DMS114 treated with DMSO at 0.1 percent for 48 hours (cell line): ENCODE data around the gene MAST3.

Source experiments
- DNase-seq: peaks from one replicate; lab custom pipeline; 2025; ENCODE audit not compliant: unreplicated experiment; lab: John Stamatoyannopoulos, UW

MAST3 gene

DNA sequence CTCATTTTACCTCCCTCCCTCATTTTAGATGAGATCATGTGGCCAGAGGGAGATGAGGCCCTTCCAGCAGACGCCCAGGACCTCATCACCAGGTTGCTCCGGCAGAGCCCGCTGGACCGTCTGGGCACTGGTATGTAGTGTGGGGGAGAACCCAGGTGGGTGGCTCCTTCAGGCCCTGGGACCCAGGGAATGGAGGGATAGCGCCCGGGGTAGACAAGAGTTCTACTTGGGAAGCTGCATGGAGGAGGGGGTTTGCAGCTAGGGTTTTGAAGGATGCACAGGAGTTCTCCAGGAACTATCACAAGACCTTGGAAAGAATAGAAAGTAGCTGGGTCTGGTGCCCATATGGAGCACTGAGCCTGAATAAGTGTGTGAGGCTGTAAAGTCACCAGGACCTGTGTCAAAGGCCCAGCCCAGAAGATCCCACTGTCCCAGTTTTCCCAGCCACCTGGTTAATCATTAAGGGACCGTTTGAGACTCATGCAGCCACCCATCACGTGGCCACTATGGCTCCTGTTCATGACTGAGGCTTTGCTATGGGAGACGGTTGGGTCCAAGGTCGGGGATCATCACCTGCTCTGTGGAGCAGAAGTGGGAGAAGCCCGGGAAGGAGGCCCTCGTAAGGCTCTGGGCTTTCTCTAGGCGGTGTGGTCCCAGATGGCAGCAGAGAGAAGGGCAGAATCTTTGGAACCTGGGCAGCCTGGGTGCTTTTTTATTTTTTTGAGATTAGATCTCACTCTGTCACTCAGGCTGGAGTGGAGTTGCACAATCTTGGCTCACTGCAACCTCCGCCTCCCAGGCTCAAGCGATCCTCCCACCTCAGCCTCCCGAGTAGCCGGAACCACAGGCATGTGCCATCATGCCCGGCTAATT lies 38.4 kb downstream of the MAST3 start:
- no peak for DNase-seq

DNA sequence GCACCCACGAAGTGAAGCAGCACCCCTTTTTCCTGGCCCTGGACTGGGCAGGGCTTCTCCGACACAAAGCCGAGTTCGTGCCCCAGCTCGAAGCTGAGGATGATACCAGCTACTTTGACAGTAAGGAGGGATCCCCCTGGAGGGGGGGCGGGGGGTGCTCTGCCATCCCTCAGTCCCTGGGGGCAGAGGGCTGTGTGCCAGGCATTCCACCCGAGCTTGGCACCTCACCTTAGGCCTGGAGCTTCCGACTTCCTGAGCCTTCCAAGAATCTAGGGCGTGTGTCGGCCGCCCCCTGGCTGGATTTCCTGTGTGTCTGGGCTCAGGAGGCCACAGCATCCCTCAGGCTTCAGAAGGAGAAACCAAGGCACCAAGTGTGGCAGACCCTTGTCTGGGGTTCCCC lies 39.7 kb downstream of the MAST3 start:
- DNase-seq, result no peak

DNA sequence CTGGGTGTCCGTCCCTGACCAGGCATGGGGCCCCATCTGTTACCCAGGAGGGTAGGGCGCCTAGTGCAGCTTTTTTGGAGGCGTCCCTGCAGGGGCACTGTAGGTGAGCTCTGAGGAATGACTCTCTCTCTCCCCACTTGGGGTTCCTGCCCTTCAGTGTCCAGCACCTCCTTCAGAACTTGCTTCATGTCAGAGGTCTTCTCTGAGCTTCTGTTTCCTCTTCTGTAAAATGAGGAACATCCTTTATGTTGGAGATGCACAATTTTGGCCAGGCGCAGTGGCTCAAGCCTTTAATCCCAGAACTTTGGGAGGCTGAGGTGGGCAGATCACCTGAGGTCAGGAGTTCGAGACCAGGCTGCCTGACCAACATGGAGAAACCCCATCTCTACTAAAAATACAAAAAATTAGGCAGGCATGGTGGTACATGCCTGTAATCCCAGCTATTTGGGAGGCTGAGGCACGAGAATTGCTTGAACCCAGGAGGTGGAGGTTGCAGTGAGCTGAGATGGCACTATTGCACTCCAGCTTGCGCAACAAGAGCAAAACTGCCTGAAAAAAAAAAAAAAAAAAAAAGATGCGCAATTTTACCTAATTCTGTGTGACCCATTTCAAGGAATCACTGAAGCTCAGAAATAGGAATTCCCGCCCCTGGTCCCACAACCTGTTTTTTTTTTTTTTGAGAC lies 40.2 kb downstream of the MAST3 start:
- DNase-seq, result no peak

DNA sequence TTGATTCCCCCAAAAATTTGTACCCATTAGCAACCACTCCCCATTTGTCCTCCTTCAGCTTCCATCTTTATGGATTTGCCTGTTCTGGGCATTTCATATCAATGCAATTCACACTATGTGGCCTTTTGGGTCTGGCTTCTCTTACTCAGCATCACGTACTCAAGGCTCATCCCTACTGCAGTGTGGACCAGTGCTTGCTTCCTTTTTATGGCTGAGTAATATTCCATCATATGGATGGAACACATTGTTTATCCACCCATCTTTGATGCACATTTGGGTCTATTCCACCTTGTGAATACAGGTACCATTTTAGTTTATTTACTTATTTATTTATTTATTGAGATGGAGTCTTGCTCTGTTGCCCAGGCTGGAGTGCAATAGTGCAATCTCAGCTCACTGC lies 42.9 kb downstream of the MAST3 start:
- no peak for DNase-seq

DNA sequence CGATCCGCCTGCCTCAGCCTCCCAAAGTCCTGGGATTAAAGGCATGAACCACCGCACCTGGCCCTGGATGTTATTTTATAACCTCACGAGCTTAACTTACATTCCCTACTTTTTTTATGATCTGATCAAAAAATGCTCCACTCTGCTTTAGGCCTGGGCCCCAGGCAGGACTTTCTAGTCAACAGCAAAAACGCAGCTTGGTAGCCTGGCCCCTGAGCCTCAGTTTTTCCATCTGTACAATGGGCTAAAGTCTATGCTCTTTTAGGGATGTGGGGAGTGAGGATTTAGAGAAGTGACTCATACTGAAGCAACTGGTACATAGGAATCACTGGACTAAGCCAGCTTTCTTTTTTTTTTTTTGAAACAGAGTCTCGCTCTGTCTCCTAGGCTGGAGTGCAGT lies 43.5 kb downstream of the MAST3 start:
- no peak for DNase-seq

DNA sequence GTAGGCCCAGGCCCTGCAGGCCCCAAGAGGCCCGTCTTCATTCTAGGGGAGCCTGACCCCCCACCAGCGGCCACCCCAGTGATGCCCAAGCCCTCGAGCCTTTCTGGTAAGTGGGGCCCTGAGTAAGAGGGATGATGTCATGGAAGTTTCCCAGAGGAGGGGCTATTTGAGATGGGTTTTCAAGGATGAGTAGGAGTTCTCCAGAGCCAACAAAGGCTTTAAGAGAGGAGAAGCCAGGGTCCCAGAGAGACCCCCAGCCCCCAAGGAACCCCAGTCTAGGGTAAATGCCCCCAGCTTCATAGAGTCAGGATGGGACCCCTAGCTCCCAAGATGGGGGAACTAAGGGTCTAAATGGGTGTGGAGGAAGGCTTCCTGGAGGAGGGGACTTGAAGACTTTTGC lies 46.3 kb downstream of the MAST3 start:
- DNase-seq, result no peak

DNA sequence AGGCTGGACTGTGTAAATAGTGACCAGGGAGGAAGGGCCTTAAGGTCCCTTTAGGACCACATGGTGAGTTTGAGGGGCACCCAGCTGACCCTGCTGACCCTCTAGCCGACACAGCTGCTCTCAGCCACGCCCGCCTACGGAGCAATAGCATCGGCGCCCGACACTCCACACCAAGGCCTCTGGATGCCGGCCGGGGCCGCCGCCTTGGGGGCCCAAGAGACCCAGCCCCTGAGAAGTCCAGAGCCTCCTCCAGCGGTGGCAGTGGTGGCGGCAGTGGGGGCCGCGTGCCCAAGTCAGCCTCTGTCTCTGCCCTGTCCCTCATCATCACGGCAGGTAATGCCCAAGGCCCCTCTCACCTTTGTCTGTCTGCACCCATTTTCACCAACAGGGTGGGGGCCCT lies 46.8 kb downstream of the MAST3 start:
- DNase-seq, result no peak

DNA sequence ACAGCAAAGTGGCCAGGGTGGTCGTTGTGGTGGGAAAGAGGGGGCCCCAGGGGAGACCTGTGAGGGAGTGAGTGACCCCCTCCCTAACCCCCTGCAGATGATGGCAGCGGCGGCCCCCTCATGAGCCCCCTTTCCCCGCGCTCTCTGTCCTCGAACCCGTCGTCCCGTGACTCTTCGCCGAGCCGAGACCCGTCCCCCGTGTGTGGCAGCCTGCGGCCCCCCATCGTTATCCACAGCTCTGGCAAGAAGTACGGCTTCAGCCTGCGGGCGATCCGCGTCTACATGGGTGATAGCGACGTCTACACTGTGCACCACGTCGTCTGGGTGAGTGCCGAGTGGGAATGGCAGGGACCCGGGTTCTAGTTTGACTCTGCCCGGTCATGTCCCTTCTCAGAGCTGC lies 47.3 kb downstream of the MAST3 start:
- no peak for DNase-seq

DNA sequence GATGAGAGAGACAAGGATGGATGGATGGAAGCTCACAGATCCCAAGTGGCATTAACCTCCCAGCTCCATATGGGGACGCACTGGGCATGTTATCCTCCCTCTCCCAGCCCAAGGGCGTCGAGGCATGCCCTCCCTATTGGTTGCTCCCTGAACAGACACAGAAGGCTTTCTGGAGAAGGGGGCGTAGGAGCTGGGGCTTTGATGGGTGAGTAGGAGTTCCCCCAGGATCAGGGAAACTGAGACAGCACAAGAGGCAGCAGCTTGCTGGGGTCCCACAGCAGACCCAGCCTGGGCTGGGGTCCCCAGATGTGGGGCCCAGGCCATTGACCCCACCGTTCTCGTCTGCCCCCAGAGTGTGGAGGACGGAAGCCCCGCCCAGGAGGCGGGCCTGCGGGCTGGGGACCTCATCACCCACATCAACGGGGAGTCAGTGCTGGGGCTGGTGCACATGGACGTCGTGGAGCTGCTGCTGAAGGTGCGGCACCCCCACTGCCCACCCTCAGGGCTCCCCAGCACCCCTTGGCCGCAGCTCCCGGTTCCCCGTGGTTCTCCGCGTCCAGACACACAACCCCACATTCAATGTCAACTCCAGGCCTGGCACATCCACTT lies 47.9 kb downstream of the MAST3 start:
- no peak for DNase-seq

DNA sequence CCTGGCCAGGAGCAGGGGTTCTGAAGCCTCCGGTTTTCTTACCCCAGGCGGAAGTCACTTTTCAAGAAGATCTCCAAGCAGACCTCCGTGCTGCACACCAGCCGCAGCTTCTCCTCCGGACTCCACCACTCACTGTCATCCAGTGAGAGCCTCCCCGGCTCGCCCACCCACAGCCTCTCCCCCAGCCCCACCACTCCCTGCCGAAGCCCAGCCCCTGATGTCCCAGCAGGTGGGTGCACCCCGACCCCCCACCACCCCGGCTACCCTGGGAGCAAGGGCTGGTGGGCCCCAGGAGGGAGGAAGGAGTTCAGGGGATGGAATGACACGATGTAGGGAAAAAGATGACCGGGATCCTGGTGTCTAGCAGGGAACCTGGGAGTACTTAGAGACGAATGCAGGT lies 49.8 kb downstream of the MAST3 start:
- no peak for DNase-seq

DNA sequence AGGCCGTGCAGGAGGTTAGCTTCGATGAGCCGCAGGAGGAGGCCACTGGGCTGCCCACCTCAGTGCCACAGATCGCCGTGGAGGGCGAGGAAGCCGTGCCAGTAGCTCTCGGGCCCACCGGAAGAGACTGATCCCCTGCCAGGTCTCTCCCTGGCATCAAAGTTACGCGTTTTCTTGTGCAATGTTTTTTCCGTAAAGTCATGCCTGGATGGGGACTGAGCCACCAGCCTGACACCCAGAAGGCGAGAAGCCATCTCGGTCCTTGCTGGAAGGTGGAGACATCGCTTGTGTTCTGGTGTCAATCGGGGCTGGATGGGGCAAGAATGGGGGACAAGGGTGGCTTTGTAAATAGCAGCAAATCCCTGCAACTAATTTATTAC lies 52.0 kb downstream of the MAST3 start:
- no peak for DNase-seq

DNA sequence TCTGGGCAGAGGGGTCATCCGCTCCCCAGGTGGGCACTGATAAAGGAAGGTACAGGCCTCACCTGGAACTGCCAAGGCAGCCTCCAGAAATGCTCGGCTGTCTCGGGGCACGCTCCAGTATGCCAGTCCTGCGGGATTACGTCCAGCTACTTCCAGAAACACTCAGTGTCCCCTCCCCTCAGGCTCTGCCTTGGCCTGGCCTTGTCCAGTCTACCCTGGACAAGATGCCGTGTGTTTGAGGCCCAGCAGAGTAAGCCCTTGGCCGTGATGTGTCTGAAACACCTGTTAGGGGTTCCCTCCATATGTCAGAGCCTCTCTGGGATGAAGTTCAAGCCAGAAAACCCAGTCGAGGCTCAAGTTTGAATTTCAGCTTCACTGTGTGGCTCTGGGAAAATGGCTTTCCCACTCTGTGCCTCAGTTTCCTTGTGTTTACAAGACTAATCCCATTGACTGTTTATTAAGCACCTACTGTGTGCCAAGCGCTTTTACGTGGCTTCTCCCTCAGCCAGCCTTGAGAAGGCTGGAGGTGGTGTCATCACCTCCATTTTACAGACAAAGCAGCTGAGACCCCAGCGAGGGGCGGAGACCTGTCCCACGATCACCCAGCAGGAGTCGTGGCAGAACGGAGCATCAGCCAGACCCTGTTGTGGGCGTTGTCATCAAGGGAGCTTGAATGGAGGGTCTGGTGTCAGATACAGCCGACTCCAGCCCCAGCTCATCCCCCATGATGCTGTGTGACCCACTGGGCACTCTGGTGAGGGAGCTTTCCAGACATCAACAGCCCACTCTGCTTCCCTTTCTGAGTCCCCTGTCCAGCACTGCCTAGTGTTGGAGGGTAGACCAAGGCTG lies 53.4 kb downstream of the MAST3 start:
- DNase-seq, result no peak

DNA sequence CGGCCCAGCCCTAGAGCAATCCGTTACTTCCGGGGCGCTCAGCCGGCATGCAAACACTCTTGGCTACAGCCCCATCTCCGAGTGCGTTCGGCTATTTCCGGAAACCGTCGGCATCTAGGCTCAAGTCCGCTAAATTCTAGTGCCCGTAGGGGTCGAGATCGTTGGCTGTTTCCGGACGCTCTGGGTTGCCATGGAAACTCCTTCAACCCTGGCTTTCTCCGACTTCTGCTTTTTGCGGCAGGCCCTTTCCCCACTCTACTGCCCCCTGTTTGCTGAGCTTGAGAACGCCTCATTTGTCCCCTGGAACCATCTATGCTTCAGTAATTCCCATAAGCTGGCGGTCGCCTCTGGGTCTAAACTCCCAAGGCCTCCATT lies 54.9 kb downstream of the MAST3 start:
- DNase-seq, result peak; percentile 97

DNA sequence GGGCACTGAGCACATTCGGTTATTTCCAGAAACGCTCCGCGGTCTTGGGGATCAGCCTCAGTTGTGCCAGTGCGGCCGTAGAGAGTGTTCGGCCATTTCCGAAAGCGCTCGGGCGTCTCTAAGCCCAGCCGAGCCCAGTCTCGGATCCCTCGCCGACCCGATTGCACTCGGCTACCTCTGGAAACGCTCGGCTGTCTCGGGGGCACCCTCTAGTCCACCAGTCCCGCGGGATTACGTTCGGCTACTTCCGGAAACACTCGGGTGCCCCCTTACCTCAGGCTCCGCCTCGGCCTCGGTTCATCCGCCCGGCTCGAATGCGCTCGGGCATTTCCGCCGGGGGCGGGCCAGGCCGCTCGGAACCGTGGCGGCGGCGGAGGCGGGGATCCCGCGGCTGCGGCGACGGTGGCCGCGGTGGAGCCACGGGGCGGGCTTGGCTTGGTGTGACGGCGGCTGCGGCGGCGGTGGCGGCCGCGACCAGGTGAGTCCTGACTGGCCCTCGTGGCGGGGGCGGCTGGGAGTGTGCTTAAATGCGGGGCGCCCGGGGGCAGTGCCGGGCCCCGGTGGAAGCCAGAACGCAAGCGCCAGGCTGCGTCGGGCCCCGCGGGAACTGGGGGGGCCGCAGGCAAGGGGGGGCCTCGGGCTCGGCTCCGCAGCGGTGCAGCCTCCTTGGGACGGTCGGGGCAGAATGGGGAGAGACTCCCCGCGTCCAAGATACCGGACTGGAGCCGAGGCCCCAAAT lies 55.4 kb downstream of the MAST3 start, which contains the start of gene PIK3R2:
PIK3R2 (plus strand) TSS at position 347 of the 739 bp plus-strand sequence. CDS start 2,717 bp downstream, outside the sequence.
- peak; percentile 98 for DNase-seq

DNA sequence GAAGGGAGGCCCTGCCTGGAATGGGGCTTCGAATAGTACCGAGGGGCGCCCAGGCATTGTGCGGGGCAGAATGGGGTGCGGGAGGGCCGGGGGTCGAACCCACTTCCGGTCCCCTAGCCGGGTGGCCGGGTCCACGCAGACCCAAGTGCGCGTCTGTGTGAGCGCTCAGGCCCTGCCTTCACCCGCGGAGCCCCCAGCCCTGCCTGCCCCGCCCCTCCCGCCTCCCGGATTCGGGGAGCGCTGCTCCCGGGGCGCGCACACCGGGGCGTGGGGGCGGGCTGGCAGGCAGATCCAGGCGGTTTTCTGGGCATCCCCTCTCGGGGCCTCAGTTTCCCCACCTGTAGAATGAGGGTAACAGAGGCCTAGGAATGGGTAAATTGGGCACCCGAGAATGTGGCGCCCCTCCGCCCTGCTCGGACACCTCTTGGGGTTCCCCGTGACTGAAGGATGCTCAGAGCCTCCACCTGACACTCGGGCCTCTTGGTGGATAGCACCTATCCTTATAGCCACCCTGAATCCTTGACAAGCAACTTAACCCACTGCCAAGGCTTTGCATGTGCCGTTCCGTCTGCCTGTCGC lies 56.1 kb downstream of the MAST3 start:
- no peak for DNase-seq

DNA sequence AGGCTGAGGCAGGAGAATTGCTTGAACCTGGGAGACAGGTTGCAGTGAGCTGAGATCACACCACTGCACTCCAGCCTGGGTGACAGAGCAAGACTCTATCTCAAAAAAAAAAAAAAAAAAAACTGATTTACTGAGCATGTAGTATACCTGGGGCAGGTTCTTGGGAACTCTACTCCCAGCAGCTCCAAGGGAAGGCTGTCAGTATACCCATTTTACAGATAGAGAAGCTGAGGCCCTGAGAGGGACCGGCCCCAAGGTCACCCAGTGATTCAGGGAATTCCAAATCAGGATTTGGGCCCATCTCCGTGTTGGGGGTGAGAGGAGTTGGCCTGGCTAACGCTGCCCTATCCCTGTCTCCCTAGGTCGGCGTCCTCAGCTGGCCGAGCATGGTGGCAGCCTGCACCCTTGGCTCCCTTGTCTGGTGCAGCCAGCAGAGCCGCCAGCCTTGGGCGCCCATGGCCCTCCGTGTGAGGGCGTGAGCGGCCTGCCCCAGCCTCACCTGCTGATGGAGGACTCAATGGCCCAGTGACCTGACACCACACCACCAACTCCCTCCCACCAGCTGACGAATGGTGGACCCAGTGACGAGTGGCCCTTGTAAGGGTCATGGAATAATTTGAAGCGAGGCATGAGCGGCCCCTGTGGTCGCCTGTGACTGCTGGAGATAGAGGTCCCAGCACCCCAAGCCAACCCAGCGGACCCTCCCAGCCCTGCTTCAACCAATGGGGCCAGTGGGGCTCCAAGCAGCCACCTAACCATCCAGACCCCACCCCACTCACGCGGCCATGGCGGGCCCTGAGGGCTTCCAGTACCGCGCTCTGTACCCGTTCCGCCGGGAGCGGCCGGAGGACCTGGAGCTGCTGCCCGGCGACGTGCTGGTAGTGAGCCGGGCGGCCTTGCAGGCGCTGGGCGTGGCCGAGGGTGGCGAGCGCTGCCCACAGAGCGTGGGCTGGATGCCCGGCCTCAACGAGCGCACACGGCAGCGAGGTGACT lies 57.8 kb downstream of the MAST3 start:
- no peak for DNase-seq

DNA sequence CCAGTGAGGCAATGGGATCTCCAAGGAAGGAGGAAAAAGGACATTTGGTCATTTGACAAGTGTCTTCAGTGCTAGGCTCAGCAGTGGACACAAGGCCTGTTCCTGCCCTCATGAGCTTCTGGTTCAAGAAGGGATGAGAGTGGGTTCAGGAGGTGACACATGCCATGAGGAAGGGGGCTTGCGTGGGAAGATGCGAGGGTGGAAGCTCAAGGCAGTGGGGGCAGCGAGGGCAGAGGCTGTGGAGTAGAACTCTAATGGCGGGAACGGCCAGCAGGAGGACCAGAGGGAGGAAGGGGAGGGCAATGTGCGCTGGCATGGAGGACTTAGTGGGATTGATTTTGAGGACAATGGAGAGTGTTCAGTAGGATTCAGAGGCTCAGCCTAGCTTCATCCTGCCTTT lies 58.7 kb downstream of the MAST3 start:
- DNase-seq, result no peak

DNA sequence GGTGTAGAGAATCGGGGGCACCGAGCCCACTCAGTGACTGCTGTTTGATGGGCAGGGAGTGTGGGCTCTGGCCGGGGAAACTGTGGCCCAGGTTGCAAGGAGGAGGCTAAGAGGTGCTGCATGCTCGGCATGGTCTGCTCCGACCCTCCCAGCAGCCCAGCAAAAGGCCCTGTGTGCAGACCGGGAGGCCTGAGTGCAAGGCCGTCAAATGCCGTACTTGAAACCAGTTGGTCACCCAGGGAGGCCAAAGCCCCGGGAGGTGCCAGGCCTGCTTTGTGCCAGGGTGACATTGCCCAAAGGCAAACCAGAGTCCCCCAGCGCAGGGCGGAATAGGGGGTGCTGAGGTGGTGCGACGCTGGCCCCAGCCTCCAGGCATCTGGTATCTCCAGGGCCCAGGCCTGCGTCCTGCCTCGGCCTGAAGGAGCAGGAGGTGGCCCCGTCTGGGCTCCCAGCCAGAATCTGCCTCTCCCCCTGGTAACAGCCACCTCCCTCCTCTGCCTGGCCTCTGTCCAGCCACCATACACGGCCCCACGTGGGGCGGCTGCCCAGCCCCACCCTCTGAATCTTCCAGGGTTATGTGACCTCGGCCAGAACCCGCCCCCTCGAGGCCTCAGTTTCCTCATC lies 59.4 kb downstream of the MAST3 start:
- DNase-seq, result no peak
